Activated CD8-positive, alpha-beta memory T cell treated with anti-CD3 and anti-CD28 coated beads, Interleukin-2, amount 10 ng/mL, durations not matched to agents 7 days and 5 days (primary cell): Measurements from ENCODE around the gene ALX1. TPM values are rescaled to one million over a fixed set of nuclear protein-coding genes. Genes with fewer than 3 reads are reported as not detected.

ENCODE experiments used
- ATAC-seq: fragments of 150-1000 bp; cut with Tn5 transposase; one replicate; pipeline ENCODE4 v1.10.0; 2021; ENCODE audit warnings: moderate library complexity
- CTCF ChIA-PET: fragments of 350-600 bp; sonication (Branson Sonifier 250); formaldehyde crosslinking; loops from one replicate; lab custom pipeline; 2021; ENCODE audit warnings: antibody characterized with exemption; lab: Charles Lee
- DNase-seq: peaks from one replicate; pipeline ENCODE4 v3.0.0-alpha.2; 2020
- H3K27ac Mint-ChIP-seq: one replicate; pipeline ENCODE4 v1.8.0; 2021; ENCODE audit warnings: mild to moderate bottlenecking, mixed read lengths
- H3K27me3 Mint-ChIP-seq: one replicate; pipeline ENCODE4 v1.8.0; 2021; ENCODE audit warnings: mixed read lengths
- H3K36me3 Mint-ChIP-seq: one replicate; pipeline ENCODE4 v1.8.0; 2021; ENCODE audit warnings: mild to moderate bottlenecking, mixed read lengths
- H3K4me1 Mint-ChIP-seq: one replicate; pipeline ENCODE4 v1.8.0; 2021; ENCODE audit warnings: mixed read lengths
- H3K4me3 Mint-ChIP-seq: one replicate; pipeline ENCODE4 v1.8.0; 2021; ENCODE audit warnings: mild to moderate bottlenecking, moderate library complexity, mixed read lengths
- H3K9me3 Mint-ChIP-seq: one replicate; pipeline ENCODE4 v1.8.0; 2022; ENCODE audit warnings: low read depth, mixed read lengths
- total RNA-seq, 2 experiments: library from RNA; stranded (reverse); gene quantifications; one replicate each; pipeline ENCODE4 v1.2.3, GENCODE V29; 2021

The ALX1 gene
- not detected for total RNA-seq

DNA sequence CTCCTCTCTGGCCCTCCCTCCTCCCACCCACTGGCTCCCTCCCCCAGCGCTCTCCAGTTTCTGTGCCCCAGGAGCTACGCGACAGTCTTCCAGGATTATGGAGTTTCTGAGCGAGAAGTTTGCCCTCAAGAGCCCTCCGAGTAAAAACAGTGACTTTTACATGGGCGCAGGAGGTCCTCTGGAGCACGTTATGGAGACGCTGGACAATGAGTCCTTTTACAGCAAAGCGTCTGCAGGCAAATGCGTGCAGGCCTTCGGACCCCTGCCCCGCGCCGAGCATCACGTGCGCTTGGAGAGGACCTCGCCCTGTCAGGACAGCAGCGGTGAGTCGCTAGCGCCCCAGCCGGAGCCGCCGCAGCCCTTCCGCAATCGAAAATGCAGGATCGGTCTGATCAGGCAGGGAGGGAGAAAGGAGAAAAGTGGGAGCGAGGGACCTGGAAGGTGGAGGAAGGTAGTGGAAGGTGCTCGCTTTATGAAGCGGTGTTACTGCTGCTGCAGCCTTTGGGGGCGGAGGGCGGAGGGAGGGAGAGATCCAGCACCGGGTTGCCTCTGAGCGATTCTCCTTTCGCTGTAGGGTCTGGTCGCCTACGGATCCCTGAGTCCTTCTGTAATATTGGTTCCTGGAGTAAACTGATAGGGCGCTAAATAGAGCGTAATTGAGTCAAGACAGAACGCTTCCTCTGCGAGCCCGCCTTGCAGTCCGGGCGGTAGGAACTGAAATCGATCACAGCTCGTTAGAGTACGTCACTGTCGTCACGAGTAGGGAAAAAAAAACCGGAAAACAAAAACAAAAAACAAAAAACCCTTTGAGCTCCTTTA, at the start of gene ALX1:
Gene ALX1, plus strand, starts transcription at position 56 of the 819 bp plus-strand sequence. Its CDS starts 42 bp downstream, at position 98.
- CTCF ChIA-PET, result no interaction called here
- peaks cover 5% of the 10 kb centered on the region for H3K4me1 Mint-ChIP-seq
- ATAC-seq, result no peak
- H3K4me3 Mint-ChIP-seq, result peak within 1 kb of the TSS; percentile 66
- H3K27ac Mint-ChIP-seq, result peak within 1 kb of the TSS; percentile 71
- DNase-seq, result no peak
- peaks cover 1% of the 10 kb centered on the region for H3K36me3 Mint-ChIP-seq
- H3K9me3 Mint-ChIP-seq, result no peaks in the 10 kb centered on the region
- H3K27me3 Mint-ChIP-seq, result peaks cover 45% of the 10 kb centered on the region

DNA sequence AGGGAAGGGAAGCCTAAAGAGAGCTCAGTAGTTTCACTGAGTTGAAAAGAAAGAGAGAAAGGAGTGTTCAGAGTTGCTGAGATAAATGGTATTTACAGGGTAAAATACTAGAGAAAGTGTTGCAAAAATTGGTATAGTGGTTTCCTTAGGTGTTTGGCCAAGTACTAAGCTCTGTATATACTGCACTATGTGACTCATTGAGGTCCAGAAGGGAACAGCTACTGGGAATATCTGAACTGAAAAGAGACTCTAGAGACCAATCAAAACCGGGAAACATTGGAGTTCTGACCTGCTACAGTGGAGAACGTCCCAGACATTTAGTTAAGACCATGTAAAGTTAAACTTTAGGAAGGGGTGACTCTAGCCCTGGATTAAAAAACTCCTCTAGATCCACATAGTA, 42.7 kb upstream of the ALX1 start:
- Mint-ChIP-seq H3K4me3 (no peak overlapping the region), H3K9me3 (no peaks in the 10 kb centered on the region), H3K27me3 (no peaks in the 10 kb centered on the region), H3K36me3 (no peaks in the 10 kb centered on the region), H3K27ac (no peak overlapping the region), H3K4me1 (no peaks in the 10 kb centered on the region)
- ATAC-seq (no peak), DNase-seq (no peak)
- CTCF ChIA-PET, result no interaction called here

DNA sequence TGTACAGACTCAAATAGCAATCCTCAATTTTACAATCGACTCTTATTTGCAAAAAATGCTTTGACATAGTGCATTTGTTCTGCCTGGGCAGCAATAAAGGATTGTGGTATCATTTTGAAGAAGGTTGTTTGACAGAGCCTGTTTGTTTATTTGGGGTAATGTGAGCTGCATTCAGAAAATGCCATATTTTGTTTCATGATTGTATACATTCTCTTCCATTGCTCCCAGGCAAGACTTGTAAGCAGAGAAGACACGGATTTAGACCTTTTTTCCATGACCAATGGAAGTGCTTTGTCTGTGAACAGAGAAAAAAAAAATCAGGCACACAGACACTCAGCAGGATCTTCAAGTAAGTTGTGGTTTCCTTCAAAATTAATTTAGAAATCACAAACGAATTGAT, 35.5 kb upstream of the ALX1 start:
- CTCF ChIA-PET, result no interaction called here
- no peaks in the 10 kb centered on the region for H3K9me3 Mint-ChIP-seq
- H3K27ac Mint-ChIP-seq, result no peak overlapping the region
- no peak for DNase-seq
- no peaks in the 10 kb centered on the region for H3K36me3 Mint-ChIP-seq
- no peak for ATAC-seq
- no peak overlapping the region for H3K4me3 Mint-ChIP-seq
- no peaks in the 10 kb centered on the region for H3K4me1 Mint-ChIP-seq
- no peaks in the 10 kb centered on the region for H3K27me3 Mint-ChIP-seq

DNA sequence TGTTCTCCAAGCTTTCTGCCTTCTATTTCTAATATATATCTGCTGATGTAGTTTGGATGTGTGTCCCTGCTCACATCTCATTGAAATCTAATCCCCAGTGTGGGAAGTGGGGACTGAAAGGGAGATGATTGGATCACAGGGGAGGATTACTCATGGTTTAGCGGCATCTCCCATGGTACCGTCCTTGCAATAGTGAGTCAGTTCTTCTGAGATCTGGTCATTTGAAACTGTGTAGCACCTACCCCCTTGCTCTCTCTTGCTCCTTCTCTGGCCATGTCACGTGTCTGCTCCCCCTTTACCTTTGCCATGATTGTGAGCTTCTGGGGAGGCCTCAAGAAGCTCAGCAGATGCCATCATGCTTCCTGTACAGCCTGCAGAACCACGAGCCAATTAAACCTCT, 26.2 kb upstream of the ALX1 start:
- Mint-ChIP-seq H3K27ac (no peak overlapping the region), H3K9me3 (no peaks in the 10 kb centered on the region), H3K27me3 (no peaks in the 10 kb centered on the region), H3K4me1 (no peaks in the 10 kb centered on the region), H3K4me3 (no peak overlapping the region), H3K36me3 (no peaks in the 10 kb centered on the region)
- DNase-seq (no peak), ATAC-seq (no peak)
- CTCF ChIA-PET, result no interaction called here

DNA sequence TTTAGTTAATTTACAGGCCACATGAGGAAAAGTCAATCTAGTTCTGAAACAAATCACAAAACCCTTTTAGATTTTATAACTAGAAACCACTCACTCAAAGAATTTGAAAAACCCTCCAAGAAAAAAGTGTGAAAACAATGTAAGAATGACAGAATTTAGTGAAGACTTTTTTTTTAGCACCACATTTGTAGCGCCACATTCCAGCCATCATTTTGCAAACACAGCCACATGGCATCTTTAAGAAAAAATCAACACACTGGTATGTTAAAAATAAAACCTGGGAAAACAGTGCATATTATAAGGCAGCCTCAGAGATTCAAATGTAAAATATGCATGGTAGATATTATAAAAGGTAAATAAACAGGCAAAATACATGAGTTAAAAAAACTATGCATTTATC, 22.3 kb upstream of the ALX1 start:
- Mint-ChIP-seq H3K4me3 (no peak overlapping the region), H3K36me3 (no peaks in the 10 kb centered on the region), H3K4me1 (no peaks in the 10 kb centered on the region), H3K27me3 (no peaks in the 10 kb centered on the region), H3K27ac (no peak overlapping the region), H3K9me3 (no peaks in the 10 kb centered on the region)
- CTCF ChIA-PET, result no interaction called here
- no peak for ATAC-seq
- no peak for DNase-seq

DNA sequence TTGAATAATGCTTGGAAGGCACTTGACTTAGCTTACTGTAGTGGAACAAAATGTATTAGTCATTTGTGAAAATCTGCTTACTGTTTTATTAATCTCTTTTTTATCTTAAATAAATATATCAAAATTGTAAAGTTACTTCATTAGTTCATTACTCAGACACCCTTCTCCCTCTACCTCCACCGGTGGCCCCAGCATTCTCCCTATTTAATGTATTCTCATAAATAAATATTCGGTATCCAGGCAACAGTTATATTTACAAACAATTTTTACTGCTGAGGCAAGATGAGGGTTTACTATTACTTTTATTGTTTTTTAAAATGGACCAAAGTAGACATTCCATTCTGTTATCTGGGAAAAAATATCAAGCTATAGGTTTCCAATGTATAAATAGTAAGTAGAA, 19.6 kb upstream of the ALX1 start:
- DNase-seq, result no peak
- H3K27me3 Mint-ChIP-seq, result no peaks in the 10 kb centered on the region
- CTCF ChIA-PET, result interaction anchor here (0.6 kb wide), 1 partner anchor 369 kb away, joined by 3 read pairs; no protein-coding TSS in a partner anchor
- H3K4me1 Mint-ChIP-seq, result no peaks in the 10 kb centered on the region
- H3K36me3 Mint-ChIP-seq, result no peaks in the 10 kb centered on the region
- no peak overlapping the region for H3K27ac Mint-ChIP-seq
- no peak for ATAC-seq
- H3K9me3 Mint-ChIP-seq, result no peaks in the 10 kb centered on the region
- H3K4me3 Mint-ChIP-seq, result no peak overlapping the region

DNA sequence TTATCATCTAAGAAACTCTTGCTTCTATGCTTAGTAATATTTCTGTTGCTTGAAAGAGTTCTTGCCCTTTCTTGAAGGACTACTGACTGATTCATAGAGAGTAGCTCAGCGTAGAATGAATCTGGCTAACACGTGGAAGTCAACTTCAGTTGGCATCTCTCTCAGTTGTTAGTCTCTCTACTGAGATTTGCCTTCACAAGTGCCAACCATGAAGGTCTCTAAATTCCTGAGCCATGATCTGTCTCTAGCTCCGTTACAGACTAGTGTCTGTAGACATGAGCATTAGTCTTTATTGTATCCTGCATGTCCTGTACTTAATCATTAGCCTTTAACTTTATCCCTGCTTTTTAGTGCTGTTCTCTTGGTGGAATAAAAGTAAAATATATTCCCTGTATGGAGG, 19.1 kb upstream of the ALX1 start:
- ATAC-seq, result no peak
- CTCF ChIA-PET, result interaction anchor here (0.6 kb wide), 1 partner anchor 369 kb away, joined by 3 read pairs; no protein-coding TSS in a partner anchor
- Mint-ChIP-seq H3K4me3 (no peak overlapping the region), H3K4me1 (no peaks in the 10 kb centered on the region), H3K36me3 (no peaks in the 10 kb centered on the region), H3K9me3 (no peaks in the 10 kb centered on the region), H3K27ac (no peak overlapping the region), H3K27me3 (no peaks in the 10 kb centered on the region)
- DNase-seq, result no peak

DNA sequence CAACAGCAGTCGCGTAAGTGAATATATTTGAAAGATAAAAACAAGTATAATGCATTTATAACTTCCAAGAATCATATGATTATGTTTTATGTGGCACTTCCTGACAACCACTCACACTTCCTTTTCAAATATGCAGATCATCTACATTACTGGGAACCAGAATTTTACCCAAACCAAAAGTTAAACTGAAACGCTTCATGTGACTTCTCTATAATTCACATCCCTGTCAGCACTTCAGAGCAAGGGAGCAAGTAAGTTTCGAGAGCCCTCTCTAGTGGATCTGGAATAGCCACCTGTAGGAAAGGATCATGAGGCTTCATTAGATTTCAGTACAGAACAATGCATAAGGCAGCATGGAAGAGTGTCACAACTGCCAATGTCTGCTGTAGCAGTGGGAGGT, 13.7 kb upstream of the ALX1 start:
- no peak overlapping the region for H3K27ac Mint-ChIP-seq
- CTCF ChIA-PET, result no interaction called here
- H3K9me3 Mint-ChIP-seq, result no peaks in the 10 kb centered on the region
- H3K36me3 Mint-ChIP-seq, result no peaks in the 10 kb centered on the region
- no peaks in the 10 kb centered on the region for H3K27me3 Mint-ChIP-seq
- H3K4me1 Mint-ChIP-seq, result no peaks in the 10 kb centered on the region
- no peak for ATAC-seq
- H3K4me3 Mint-ChIP-seq, result no peak overlapping the region
- DNase-seq, result no peak

DNA sequence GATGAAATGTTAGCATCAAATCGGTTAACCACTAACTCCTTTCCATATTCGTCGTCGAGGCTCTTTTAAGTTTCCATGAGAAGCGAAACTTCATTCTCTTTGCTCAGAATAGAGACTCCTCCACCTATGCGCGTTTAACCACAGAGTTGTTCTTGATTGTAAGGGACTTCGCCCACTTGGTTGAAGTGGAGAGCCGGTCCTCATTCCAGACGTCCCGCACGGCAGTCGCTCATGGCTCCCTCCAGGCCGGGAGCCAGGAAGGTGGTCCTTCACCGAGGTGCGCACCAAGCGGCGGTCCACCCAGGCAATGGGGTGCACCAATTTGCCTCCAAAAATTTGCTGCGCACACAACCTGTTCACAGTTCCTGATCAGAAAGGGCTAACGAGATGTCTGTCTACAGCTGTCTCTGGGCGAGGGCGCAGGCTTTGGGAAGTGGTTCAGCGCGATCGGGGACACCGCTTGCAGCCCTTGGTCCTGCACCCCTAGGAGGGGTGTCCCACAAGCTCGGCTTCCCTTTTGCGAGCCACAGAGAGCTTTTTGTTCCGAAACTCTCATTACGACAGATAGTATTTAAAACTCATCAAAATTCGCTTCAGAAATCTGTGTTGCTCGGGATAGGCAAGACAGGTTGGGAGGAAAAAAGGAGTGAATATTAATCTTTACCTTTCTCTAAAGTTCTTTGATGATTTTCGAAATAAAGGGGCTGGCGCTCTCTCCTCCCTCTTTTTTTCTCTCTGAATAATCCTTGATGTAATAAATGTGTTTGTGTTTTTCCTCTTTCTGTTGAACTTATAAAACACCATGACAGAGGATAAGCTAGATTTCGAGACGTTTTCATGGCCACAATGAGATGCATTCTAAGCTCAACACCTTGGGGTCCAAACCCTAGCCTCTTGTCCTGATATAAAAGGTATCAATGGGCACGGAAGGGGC, 6.4 kb upstream of the ALX1 start:
- H3K4me3 Mint-ChIP-seq, result no peak overlapping the region
- H3K36me3 Mint-ChIP-seq, result no peaks in the 10 kb centered on the region
- no peaks in the 10 kb centered on the region for H3K9me3 Mint-ChIP-seq
- H3K4me1 Mint-ChIP-seq, result peaks cover 3% of the 10 kb centered on the region
- CTCF ChIA-PET, result no interaction called here
- DNase-seq (no peak), ATAC-seq (no peak)
- peaks cover 41% of the 10 kb centered on the region for H3K27me3 Mint-ChIP-seq
- H3K27ac Mint-ChIP-seq, result no peak overlapping the region

DNA sequence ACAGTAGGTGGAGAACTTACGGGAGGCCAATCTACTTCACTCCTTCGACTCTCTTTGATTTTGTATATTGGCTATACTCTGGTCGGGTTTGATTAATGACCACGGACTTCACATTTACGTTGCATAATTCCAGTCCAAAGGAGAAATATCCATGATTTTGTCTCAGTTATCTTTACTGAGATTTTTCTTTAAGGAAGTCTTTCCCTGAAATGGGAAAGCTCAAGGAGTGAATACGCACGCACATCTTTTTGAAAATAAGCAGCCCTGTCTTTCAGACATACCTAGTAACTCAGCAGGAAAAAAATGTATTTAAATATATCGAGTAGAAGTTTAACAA, 5.7 kb upstream of the ALX1 start:
- Mint-ChIP-seq H3K4me3 (no peak overlapping the region), H3K27me3 (peaks cover 44% of the 10 kb centered on the region), H3K4me1 (peaks cover 3% of the 10 kb centered on the region), H3K27ac (no peak overlapping the region), H3K36me3 (no peaks in the 10 kb centered on the region), H3K9me3 (no peaks in the 10 kb centered on the region)
- DNase-seq (no peak), ATAC-seq (no peak)
- CTCF ChIA-PET, result no interaction called here

DNA sequence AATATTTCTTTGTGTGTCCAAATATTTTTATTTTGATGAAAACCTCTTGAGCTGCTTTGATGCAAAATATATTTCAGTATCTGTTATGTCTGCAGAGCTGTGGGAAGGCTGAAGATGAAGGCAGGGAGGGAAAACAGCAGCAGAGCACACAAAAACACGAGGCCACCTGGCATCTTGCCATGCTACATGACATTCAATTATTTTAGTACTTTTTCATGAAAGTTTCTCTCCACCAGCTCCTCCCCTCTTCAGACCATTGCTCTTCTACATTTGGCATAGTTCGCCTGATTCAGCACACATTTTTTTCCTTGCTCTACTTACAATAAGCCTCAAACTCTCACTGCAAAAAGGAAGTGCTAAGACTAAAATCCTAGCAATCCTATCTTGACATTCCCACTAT, 4.6 kb upstream of the ALX1 start:
- ATAC-seq (no peak), DNase-seq (no peak)
- no peaks in the 10 kb centered on the region for H3K36me3 Mint-ChIP-seq
- peaks cover 3% of the 10 kb centered on the region for H3K4me1 Mint-ChIP-seq
- H3K27me3 Mint-ChIP-seq, result peaks cover 53% of the 10 kb centered on the region
- no peak overlapping the region for H3K27ac Mint-ChIP-seq
- no peak overlapping the region for H3K4me3 Mint-ChIP-seq
- H3K9me3 Mint-ChIP-seq, result no peaks in the 10 kb centered on the region
- CTCF ChIA-PET, result no interaction called here

DNA sequence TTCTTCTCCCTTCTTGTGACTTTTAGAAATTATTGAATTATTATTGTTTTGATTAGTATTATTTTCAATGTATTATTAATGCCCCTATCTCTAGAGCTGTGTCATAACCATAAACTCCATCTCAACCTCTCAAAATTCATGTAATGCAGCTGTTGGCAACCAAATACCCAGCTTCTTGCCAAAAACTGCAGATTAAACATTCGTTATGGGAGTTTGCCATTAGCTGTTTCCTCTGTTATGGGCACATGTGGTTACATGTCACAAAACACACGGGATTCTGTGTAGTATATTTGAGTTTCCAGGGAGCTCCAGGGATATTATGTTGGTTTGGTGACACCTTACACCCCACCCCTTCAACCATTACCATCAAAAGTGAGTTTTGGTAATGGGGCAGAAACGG, 2.8 kb upstream of the ALX1 start:
- peaks cover 1% of the 10 kb centered on the region for H3K36me3 Mint-ChIP-seq
- CTCF ChIA-PET, result no interaction called here
- peaks cover 67% of the 10 kb centered on the region for H3K27me3 Mint-ChIP-seq
- no peak overlapping the region for H3K4me3 Mint-ChIP-seq
- H3K27ac Mint-ChIP-seq, result no peak overlapping the region
- DNase-seq, result no peak
- ATAC-seq, result no peak
- peaks cover 8% of the 10 kb centered on the region for H3K4me1 Mint-ChIP-seq
- no peaks in the 10 kb centered on the region for H3K9me3 Mint-ChIP-seq

DNA sequence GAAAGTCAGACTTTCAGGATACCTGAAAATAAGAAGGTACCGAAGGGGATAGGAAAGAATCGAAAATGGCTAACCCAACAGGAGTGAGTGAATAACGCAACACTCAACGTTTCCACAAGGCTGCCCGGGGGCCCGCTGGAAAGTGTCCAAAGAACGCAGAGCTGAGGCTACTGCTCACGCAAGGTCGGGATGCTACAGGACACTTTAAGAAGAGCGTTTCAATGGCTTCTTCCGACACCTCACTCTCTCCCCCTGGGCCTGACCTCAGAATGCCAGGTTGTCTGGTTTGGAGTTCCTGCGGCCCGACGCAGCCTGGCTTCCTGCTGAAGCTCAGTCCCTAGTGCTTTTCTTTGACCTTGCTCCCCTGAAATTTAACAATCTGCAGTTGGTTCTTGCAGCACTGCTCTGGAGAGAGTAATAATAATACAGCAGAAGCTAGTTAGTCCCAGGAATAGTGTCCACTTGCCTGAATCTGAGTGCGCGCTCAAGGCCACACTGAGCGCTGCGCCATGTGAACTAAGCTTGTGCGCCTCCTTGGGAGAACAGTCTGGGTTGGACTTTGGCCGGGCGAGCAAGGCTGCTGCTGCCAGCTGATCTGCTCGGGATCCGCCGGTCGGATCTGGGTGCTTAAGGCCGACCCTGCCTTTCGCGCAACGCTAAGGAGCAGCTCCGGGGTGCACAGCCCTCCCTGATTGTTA, 2.0 kb upstream of the ALX1 start:
- no peak overlapping the region for H3K27ac Mint-ChIP-seq
- H3K9me3 Mint-ChIP-seq, result no peaks in the 10 kb centered on the region
- peaks cover 60% of the 10 kb centered on the region for H3K27me3 Mint-ChIP-seq
- peaks cover 8% of the 10 kb centered on the region for H3K4me1 Mint-ChIP-seq
- ATAC-seq (no peak), DNase-seq (no peak)
- H3K4me3 Mint-ChIP-seq, result no peak overlapping the region
- peaks cover 1% of the 10 kb centered on the region for H3K36me3 Mint-ChIP-seq
- CTCF ChIA-PET, result no interaction called here
